Stimulated activated naive CD8-positive, alpha-beta T cell treated with anti-CD3 and anti-CD28 coated beads, Interleukin-15, Interleukin-2, amounts not matched to agents 100 U/mL and 50 U/mL, for 24 hours (primary cell): ENCODE data around the gene GSG1L.
"Not testable (repeated sequence)": the region's sequence is repeated elsewhere in the genome, so short reads cannot be mapped to it uniquely, and the experiment has no call there.

Experiments used
- ATAC-seq: fragments of 150-1000 bp; cut with Tn5 transposase; one replicate; pipeline ENCODE4 v1.10.0; 2021
- DNase-seq: peaks from one replicate; pipeline ENCODE4 v3.0.0; 2021

The GSG1L gene

GRCh38 chr16:27945233-27945973 is 118.1 kb downstream of the GSG1L start:
- DNase-seq (no peak), ATAC-seq (no peak)

- no peak for DNase-seq
Measured at GRCh38 chr16:27943766-27944165, 119.7 kb downstream of the GSG1L start.

GRCh38 chr16:27942071-27942470 is 121.4 kb downstream of the GSG1L start:
- ATAC-seq, DNase-seq: not testable (repeated sequence)

More at GRCh38 chr16:27943766-27944165, 119.7 kb downstream of the GSG1L start:
- ATAC-seq, result no peak

- ATAC-seq (no peak), DNase-seq (no peak)
Measured at GRCh38 chr16:27935076-27935475, 128.4 kb downstream of the GSG1L start.

GRCh38 chr16:27932542-27933135 is 130.9 kb downstream of the GSG1L start:
- ATAC-seq (no peak), DNase-seq (no peak)

- no peak for ATAC-seq
- no peak for DNase-seq
Measured at GRCh38 chr16:27929818-27930217, 133.7 kb downstream of the GSG1L start.

- DNase-seq (no peak), ATAC-seq (no peak)
Measured at GRCh38 chr16:27928542-27928941, 135.0 kb downstream of the GSG1L start.

GRCh38 chr16:27927266-27927901 is 136.1 kb downstream of the GSG1L start:
- DNase-seq (no peak), ATAC-seq (no peak)

GRCh38 chr16:27925612-27926011 is 137.9 kb downstream of the GSG1L start:
- DNase-seq (no peak), ATAC-seq (no peak)

- DNase-seq (no peak), ATAC-seq (no peak)
Measured at GRCh38 chr16:27924411-27925118, 138.9 kb downstream of the GSG1L start.

GRCh38 chr16:27923751-27924150 is 139.8 kb downstream of the GSG1L start:
- DNase-seq, result no peak

GRCh38 chr16:27922433-27922832 is 141.1 kb downstream of the GSG1L start:
- DNase-seq (no peak), ATAC-seq (no peak)

More at GRCh38 chr16:27923751-27924150, 139.8 kb downstream of the GSG1L start:
- no peak for ATAC-seq

GRCh38 chr16:27921134-27921533 is 142.4 kb downstream of the GSG1L start:
- no peak for ATAC-seq
- no peak for DNase-seq

GRCh38 chr16:27920391-27920891 is 143.1 kb downstream of the GSG1L start:
- DNase-seq (no peak), ATAC-seq (no peak)

- DNase-seq (no peak), ATAC-seq (no peak)
Measured at GRCh38 chr16:27918755-27919154, 144.8 kb downstream of the GSG1L start.

GRCh38 chr16:27917949-27918348 is 145.6 kb downstream of the GSG1L start:
- ATAC-seq, result no peak
- DNase-seq, result no peak

GRCh38 chr16:27911486-27911885 is 152.0 kb downstream of the GSG1L start:
- no peak for DNase-seq
- ATAC-seq, result no peak

- DNase-seq (no peak), ATAC-seq (no peak)
Measured at GRCh38 chr16:27907457-27907972, 156.0 kb downstream of the GSG1L start.

GRCh38 chr16:27906883-27907282 is 156.6 kb downstream of the GSG1L start:
- ATAC-seq (no peak), DNase-seq (no peak)

- no peak for ATAC-seq
- no peak for DNase-seq
Measured at GRCh38 chr16:27903046-27903655, 160.4 kb downstream of the GSG1L start.

GRCh38 chr16:27902551-27902950 is 161.0 kb downstream of the GSG1L start:
- no peak for ATAC-seq
- no peak for DNase-seq

- DNase-seq (no peak), ATAC-seq (no peak)
Measured at GRCh38 chr16:27901956-27902355, 161.6 kb downstream of the GSG1L start.
